GM18870 (cell line): ENCODE data around the gene OGFR.

ENCODE experiments used
- ATAC-seq: cut with Tn5 transposase; IDR thresholded peaks from one replicate; pipeline ENCODE4 v1.9.1; 2021; ENCODE audit warnings: moderate library complexity; ENCODE audit not compliant: unreplicated experiment

OGFR gene

DNA sequence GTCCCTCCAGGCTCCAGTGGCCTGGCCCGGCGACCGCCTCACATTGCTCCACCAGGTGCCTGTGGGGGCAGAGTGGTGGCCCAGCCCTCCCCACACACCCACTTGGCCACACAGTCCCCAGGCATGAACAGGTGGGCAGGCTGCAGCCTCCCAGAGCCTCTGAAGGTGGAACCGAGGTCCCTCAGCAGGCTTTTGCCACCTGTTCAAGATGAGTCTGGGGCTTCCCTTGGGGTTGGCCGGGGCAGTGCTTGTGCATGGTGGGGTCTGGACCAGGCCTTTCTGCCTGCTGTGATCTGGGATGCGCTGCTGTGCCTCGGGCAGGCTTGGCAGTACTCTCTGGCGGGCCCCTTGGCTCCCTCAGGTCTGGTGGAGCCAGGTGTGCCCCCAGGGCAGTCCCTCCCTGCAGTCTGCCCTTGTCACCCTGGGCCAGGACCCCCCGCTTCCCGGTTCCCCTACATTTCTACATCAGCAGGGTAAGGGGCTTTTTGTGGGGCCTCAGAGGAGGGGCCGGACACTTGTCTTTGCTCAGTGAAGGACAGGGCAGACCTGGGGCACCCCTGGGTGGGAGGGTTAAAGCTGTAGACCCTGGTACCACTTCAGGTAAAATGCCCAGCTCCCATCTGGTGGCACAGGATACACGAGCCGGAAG is 9.5 kb downstream of the OGFR start:
- no peak for ATAC-seq

DNA sequence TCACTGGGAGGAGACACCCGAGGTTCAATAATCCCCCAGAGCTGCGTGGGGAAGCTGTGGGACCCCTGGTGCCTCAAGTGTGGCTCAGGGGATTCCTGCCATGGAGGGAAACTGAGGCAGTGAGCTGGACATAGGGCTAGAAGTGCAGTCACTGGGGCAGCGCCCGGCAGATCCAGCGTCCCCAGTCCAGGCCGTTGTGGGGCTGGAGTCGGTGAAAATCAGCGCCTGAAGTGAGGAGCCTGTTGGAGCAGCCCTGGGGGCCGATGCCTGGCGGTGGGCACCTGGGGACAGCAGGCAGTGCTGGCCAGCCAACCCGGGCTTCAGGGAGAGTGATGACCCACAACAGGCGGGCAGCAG is 10.1 kb downstream of the OGFR start:
- no peak for ATAC-seq

DNA sequence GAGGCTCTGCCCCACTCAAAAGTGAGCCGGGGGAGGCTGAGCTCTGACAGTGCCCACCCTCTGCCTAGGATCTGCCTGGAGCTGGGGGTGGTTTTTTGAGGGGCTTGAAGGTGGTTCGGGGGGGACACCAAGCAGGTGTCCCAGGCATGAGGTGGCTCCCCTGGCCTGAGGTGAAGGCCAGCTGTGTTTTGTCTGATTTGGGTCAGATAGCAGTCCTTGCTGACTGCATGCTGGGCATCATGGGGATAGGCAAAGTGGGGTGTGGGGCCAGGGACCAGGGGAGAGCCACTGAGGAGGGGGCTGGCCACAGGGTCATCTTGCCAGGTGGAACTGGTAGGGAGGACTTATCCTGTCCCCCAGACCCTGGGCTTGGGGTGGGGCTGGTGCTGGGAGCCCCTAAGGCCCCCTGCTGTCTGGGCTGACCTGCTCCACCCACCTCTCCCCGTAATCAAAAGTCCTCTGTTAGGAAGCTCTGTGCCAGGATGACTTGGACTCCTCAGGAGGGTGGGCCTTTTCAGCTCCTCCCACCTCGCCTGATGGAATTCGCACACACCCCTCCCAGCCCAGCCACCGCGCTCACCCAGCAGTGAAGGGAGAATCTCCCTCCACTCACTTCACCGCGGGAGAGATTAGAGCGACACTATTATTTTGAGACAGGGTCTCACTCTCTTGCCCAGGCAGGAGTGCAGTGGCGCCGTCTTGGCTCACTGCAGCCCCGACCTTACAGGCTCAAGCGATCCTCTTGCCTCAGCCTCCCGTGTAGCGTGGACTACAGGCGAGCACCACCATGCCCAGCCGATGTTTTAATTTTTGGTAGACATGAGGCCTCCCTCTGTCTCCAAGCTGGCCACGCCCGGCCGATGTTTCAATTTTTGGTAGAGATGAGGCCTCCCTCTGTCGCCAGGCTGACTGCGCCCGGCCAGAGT is 10.7 kb downstream of the OGFR start:
- no peak for ATAC-seq

DNA sequence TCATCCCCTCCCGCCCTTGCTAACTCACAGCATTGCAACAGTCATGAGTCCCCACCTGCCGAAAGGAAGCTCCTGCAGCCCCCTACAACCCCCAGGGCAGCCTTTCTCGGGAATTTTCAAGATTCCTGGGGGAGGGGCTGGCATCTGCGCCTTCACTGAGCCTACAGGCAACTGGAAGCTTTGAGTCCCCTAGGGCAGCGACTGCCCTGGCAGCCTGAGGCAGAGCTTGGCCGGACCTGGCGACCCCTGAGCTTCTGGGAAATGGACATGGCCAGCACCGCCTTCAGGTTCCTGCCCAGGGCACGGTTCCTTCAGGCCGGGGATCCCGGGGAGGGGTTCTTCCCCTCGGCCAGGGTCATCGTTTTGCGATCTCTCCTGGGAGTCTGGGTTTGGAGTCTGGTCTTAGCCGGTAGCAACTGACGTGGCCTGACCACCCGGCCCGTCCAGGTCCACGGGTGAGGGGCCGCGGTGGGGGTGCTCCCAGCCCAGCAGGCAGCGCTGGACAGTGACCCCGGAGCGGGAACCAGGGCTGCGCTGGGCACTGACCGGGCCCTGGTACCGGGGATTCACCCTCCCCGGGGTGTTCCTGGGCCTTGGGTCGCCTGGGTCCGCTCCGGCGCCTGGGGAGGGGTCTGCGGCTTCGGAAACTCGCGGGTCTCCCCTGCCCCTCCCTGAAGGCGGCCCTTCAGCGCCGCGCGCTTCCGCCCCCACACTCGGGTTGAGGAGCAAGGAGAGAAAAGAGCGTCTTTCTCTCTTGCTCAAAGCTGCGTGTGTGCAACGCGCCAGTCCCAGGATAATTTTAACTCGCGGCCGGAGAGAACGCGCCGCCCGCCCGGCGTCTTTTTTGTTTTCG is 11.6 kb downstream of the OGFR start:
- ATAC-seq: no peak

DNA sequence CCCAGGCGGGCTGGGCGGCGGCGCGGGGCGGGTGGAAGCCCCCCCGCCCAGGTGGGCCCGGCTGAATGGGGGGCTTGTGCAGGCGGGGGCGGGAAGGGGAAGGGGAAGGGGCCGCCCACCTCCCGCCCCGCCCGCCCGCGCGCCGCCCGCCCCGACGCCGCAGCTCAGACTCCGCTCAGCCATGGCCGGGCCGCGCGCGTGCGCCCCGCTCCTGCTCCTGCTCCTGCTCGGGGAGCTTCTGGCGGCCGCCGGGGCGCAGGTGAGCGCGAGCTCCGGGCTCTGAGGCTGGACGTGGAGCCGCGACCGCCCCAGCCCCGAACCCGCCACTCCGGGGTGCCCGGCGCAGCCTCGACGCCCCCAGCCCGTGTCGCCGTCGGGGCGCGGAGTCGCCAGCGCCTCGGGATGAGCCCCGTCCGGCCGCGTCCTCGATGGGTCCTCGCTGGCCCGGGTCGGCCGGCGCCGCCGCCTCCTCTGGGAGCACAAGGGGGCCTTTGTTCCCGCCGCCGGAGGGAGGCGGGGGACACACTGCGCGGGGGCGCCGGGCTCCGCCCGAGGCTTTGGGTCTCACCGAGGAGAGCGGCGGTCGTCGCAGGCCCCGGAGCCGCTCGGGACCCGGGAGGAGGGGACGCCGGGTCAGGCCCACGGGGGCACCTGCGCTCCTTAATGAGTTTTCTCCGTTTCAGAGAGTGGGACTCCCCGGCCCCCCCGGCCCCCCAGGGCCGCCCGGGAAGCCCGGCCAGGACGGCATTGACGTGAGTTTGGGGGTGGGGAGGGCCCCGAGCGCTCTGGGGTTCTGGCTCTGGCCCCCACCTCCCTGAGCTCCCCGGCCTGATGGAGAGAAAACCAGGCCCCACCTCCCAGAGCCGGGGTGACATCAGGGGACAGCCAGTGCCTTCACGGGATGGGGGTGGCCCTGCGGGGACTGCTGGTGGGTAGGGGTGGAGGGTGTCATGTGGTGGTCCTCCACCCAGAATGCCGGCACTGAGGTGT is 12.5 kb downstream of the OGFR start, which contains the start of gene COL9A3:
TSS of gene COL9A3 (plus strand) at position 167 of the 990 bp plus-strand sequence. CDS start at position 182, 15 bp downstream.
- ATAC-seq: no peak

DNA sequence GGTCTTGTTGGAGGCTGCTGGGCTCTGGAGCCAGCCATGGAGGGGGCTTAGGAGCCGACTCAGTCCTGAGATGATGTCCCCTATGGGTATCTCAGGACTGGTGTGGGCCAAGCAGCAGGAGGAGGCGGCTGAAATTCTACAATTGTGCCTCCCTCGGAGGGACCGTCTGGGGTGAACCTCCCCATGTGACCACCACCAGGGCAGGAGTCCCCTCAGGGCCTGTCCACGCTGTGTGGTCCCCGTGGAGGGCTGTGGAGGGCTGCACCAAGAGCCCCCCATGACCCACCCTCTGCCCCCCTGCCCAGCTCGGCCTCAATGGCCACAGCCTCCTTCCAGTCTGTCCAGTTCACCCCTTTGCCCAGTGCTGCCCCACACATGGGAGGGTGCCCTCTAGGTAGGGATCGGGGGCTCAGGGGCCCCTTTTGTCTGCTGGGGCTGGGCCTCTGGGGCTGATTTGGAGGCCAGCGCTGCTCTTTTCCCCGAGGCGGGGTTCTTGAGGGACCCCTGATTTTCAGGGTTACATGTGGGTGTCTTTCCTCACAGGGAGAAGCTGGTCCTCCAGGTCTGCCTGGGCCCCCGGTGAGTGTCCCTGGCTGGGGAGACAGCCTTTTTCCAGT is 13.4 kb downstream of the OGFR start:
- ATAC-seq: no peak

DNA sequence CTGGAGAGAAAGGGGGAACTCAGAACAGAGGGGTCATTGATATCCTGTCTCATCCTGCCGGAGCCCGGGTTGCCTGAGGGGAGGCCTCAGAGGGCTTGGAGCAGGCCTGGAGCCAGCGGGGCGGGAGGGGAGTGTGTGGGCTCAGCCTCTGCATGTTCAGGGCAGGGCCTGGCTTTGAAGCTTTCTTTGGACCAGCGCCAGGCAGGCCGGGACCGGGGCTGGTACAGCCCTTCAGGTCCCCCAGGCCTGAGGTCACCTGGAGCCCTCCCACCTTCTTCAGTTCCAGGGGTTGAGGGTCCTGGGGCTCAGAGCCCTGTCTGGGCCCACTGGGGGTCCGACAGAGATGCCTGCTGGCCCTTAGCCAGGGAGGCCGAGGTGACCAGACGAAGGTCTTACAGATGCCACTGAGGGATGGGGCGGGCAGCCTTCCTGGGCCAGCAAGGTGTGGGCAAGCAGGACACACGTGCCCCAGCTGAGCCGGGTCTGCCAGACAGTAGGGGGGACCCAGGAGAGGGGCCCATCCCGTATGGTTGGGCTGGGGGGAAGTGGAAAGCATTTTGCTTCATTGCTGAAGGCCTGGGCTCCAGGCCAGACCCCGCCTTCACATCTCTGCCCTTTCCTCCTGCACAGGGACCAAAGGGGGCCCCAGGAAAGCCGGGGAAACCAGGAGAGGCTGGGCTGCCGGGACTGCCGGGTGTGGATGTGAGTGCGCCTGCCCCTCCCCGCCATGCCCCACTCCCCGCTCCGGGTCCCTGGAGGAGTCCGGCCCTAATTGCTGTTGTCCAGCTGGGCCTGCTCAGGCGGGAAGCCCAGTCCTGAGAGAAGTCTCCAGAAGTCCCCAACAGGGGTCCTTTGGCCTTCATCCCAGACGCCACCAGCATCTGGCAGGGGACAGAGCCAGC is 14.2 kb downstream of the OGFR start:
- ATAC-seq: no peak

DNA sequence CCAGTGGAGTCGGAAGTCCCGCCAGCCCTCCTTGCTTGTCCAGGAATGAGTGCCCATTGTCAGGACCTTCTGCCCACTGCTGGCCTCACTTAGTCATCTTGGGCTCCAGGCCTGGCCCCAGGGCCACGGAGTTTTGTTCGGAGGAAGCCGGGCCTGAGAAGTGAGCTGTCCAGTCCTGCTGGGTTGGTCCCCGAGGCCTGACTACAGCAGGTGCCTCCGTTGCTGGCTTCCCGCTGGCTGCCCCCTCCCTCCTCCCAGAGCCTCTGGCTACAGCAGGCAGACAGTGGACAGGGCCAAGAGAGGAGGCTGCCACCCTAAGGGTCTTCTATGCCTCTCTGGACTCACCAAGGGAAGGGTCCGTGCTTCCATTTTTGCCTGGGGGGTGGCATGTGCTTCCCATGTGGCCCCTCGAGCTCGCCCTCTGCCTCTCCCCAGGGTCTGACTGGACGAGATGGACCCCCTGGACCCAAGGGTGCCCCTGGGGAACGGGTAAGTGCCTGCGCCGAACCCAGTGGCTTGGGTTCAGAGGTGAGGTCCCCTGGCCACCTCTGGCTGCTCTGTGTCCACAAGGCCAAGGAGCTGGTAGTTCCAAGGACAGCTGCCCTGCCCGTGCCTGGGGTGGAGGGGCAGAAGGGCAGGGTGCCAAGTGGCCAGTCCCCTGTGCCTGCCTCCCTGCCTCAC is 15.0 kb downstream of the OGFR start:
- no peak for ATAC-seq

DNA sequence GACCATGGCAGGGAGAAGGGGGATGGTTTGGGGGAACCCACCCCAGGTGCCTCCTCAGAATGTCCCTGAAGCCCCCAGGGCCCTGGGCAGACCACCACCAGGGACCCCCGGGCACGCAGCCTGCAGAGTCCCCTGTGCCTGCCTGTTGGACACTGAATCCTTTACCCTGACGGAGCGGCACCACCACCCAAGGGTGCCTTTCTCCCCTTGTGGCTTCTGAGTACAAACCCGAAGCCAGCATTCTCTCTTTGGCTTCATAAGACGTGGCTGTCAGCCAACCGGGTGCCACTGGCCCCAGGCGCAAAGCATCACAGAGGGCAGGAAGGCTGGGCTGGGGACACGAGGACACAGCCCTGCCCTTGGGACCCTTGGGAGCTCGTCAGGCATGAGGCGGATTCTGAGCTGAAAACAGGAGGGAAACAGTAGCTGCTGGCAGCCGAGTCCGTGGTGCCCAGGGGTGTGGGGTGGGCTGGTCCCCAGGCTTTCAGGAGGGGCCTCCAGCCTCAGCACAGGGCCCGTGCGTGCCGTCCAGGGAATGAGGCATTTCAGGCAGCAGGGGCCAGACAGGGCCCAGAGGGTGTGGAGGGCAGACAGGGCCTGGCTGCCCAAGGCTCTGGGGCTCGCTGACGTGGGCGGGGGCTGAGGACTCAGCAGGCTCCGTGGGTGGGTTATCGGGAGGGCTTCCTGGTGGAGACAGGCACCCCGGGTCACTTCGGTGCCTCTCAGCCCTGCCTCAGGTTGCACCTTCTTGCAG is 15.8 kb downstream of the OGFR start:
- ATAC-seq: no peak

DNA sequence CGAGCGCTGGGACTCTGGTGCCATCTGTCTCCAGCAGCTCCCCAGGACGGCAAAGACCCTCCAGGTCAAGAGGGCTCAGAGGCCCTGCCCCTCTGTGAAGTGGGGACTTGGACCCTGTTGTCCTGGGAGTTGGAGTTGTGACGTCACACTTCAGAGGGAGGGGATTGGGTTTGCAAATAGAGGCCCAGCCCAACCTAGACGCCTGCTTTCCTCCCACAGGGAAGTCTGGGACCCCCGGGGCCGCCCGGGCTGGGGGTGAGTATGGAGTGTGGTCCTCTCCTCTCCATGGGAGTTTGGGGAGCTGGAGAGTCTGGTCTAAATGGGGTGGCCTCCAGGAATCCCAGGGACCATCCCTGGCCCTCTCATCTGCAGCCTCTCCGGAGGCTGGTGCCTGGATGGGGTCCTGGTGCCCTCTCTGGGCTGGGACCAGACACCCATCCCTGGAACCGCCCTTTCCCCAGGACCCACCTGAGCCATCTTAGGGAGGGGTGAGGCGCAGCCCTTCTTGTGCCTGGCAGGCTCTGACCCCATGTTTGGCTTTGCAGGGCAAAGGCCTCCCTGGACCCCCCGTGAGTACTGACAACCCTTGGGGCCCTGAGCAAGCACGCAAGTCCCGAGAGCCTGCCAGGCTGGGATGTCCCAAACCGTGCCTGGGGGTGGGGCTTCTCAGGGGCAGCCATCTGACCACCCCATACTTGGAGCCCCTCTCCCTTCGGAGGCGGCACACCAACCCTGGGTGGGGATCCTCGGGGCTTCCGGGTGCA is 16.5 kb downstream of the OGFR start:
- no peak for ATAC-seq

DNA sequence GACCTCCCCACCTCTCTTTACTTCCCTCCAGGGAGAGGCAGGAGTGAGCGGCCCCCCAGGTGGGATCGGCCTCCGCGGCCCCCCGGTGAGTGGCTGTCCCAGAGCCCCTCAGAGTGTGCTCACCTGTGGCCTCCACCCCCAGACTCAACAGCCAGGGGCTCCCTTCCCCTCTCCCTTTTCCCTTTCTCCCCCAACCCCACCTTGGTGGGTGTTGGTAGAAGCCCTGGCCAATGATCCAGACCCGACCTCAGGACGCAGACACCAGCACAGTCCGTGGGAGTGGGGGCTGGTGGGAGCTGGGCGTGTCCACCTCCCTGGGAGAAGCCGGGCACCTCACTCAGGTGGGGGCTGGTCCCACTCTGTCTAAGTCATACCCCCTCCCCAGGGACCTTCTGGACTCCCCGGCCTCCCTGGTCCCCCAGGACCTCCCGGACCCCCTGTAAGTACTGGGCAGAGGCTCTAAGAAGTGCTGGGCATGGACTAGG is 17.1 kb downstream of the OGFR start:
- no peak for ATAC-seq

DNA sequence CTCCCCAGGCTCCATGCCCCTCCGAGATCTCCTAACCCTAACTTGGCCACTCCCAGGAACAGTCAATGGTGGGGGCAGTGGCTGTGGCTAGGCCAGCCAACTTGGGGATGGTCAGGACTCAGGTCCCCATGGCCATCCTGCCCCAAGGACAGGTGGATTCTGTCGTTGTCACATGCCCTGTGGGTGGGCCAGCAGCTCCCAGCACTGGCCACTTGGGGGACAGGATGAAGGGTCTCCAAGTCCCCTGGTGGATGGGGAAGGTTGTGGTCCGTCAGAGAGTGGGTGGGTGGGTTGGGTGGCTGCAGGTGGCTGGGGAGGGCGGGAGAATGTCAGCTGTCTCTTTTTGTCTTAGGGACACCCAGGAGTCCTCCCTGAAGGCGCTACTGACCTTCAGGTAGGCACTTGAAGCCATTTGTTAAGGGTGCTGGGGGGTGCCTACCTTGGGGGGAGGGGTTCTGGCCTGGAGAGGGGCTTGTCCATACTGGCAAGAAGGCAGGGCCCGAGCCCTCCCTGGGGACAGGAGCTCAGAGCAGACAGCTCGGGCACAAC is 17.7 kb downstream of the OGFR start:
- no peak for ATAC-seq

DNA sequence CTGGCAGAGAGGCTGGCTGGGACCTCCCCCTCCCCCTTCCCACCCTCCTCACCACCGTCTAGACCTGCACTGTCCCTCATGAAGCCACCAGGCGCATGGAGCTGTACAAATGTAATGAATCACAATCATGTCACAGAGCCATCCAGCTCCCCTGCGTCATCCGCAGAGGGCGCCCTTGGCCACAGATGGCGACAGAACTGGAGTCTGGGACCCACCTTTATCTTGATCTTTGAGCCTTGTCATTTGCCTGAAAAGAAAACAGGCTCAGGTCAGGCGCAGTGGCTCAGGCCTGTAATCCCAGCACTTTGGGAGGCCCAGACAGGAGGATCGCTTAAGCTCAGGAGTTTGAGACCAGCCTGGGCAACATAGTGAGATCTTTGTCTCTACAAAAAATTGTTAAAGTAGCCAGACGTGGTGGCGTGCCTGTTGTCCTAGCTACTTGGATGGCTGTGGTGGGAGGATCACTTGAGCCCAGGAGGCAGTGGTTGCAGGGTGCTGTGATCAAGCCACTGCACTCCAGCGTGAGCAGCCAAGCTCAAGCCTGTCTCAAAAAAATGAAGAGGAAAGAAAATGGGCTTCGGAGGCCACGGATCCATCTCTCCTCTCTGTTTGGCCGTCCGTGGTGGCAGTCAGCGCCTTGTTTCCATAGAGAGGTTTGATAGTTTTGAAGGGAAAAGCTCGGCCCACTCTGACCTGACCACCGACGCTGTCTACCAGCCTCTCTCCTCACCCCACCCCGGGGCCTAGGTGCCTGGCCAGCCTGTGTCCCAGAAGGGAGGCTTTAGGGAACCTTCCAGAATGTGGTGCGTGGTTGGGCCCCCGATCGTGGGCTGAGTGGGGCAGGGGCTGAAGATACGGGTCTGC is 18.4 kb downstream of the OGFR start:
- no peak for ATAC-seq

DNA sequence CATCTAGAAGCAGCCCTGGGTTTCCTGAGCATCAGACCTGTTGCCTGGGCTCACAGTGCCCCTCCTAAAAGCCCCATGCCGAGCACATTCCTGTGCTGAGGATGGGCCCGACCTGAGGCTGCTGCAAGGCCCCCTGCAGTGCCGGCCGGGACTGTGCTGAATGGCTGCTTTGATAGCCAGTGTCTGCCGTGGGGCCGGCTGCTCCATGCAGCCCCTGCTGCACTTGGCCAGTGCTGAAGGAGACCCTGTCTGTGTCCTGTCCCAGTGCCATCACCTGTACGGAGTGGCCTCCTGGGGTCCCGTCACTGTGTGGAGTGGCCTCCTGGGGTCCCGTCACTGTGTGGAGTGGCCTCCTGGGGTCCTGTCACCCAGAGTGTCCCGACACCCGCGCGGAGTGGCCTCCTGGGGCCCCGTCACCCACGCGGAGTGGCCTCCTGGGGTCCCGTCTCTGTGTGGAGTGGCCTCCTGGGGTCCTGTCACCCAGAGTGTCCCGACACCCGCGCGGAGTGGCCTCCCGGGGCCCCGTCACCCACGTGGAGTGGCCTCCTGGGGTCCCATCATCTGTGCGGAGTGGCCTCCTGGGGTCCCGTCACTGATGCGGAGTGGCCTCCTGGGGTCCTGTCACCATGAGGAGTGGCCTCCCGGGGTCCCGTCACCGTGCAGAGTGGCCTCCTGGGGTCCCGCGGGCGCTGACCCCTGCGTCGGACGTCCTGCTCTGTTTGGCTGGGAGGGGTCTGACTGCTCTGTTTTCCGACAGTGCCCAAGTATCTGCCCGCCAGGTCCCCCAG is 19.2 kb downstream of the OGFR start:
- ATAC-seq: no peak
